ENCODE data around the gene ARL5C. TPM values are rescaled to one million over a fixed set of nuclear protein-coding genes. Genes with fewer than 3 reads are reported as not detected.

The ARL5C gene
- total RNA-seq, 4 donors from 2014 or later, result not detected

DNA sequence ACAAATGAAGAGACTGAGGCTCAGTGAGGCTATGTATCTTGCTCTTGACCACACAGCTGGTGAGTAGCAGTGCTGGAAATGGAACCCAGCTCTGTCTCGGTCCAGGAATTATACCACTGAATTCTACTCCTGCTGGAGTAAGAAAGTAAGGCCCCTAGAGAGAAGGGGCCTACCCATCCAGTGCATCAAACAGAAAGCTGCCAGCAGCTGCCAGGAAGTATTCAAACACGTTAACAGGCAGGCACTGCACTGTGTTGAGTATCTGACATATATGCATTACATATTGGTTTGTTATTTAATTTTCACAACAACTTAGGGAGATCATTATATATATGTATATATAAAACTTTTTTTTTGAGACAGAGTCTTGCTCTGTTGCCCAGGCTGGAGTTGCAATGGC, 4.0 kb downstream of the ARL5C start:
- in situ Hi-C loops (cut with MboI; ENCODE audit: low pct_ligation_motif_present in 1 of 4, low pct_unique_long_range_greater_than_20kb in 1 of 4, low sequenced_read_pairs in 3 of 4) (loop anchor here in 2 of 4 donors (25.0 kb wide), 2 partner anchors 175 to 300 kb away; partner anchors contain the start of genes LASP1 (in 1 of the 2) and RPL23 (in 1 of the 2)), intact Hi-C loops (cut with DNase I; ENCODE audit: low total_unique reads) (no loop called here)
- 64% methylated on average over 2 of the region's 2 CpGs; no CpG with 5 or more reads in 1 of the 2 donors for WGBS, 2 donors (ENCODE audit: low coverage in 1 of 2)
- no peak overlapping the region for H3K27ac ChIP-seq
- H3K9me3 ChIP-seq, result no peaks in the 10 kb centered on the region
- H3K4me3 ChIP-seq, result no peak overlapping the region
- peaks cover 8% of the 10 kb centered on the region for H3K27me3 ChIP-seq
- H3K36me3 ChIP-seq, result no peaks in the 10 kb centered on the region
- TF ChIP-seq, protein P1, sequence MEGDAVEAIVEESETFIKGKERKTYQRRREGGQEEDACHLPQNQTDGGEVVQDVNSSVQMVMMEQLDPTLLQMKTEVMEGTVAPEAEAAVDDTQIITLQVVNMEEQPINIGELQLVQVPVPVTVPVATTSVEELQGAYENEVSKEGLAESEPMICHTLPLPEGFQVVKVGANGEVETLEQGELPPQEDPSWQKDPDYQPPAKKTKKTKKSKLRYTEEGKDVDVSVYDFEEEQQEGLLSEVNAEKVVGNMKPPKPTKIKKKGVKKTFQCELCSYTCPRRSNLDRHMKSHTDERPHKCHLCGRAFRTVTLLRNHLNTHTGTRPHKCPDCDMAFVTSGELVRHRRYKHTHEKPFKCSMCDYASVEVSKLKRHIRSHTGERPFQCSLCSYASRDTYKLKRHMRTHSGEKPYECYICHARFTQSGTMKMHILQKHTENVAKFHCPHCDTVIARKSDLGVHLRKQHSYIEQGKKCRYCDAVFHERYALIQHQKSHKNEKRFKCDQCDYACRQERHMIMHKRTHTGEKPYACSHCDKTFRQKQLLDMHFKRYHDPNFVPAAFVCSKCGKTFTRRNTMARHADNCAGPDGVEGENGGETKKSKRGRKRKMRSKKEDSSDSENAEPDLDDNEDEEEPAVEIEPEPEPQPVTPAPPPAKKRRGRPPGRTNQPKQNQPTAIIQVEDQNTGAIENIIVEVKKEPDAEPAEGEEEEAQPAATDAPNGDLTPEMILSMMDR (IDR thresholded peaks at IDR 0.05), result no peak
- TF ChIP-seq POLR2A (IDR thresholded peaks at IDR 0.05) (no peak), POLR2AphosphoS5 (IDR thresholded peaks at IDR 0.05) (no peak), EP300 (IDR thresholded peaks at IDR 0.05; ENCODE audit: low read depth) (no peak)
- DNase-seq, result no peak
- H3K4me1 ChIP-seq, result peaks cover 3 to 28% (median 15%) of the 10 kb centered on the region in 4 donors

DNA sequence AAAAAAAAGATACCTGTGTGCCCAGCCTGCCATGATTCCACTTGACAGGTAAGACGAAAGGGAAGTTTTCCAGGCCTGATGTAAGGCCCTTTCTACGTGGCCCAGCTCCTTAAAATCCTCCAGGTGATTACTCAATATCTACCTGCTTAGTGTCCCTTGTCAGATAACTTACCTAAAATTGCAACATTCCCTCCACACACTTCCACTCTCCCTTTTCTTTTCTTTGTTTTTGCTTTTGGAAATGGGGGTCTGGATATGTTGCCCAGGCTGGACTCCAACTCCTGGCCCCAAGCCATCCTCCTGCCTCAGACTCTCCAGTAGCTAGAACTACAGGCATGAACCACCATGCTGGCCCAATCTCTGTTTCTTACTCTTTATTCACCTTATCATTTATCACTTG, 7.3 kb downstream of the ARL5C start:
- in situ Hi-C loops (cut with MboI; ENCODE audit: low pct_ligation_motif_present in 1 of 4, low pct_unique_long_range_greater_than_20kb in 1 of 4, low sequenced_read_pairs in 3 of 4) (loop anchor here in 3 of 4 donors (5.0 to 25.0 kb wide), 4 partner anchors 171 to 296 kb away; partner anchors contain the start of genes LASP1 (in 1 of the 3) and RPL23 (in 1 of the 3)), intact Hi-C loops (cut with DNase I; ENCODE audit: low total_unique reads) (no loop called here)
- no peaks in the 10 kb centered on the region for H3K36me3 ChIP-seq
- H3K27ac ChIP-seq, result no peak overlapping the region
- 91 to 95% methylated on average over 2 of the region's 2 CpGs for WGBS, 2 donors (ENCODE audit: low coverage in 1 of 2)
- no peaks in the 10 kb centered on the region for H3K9me3 ChIP-seq
- H3K4me1 ChIP-seq, result no peaks in the 10 kb centered on the region
- TF ChIP-seq POLR2A (IDR thresholded peaks at IDR 0.05) (no peak), EP300 (IDR thresholded peaks at IDR 0.05; ENCODE audit: low read depth) (no peak), POLR2AphosphoS5 (IDR thresholded peaks at IDR 0.05) (no peak)
- TF ChIP-seq, protein P1 (IDR thresholded peaks at IDR 0.05), result no peak
- no peak overlapping the region for H3K4me3 ChIP-seq
- no peaks in the 10 kb centered on the region for H3K27me3 ChIP-seq
- no peak for DNase-seq

DNA sequence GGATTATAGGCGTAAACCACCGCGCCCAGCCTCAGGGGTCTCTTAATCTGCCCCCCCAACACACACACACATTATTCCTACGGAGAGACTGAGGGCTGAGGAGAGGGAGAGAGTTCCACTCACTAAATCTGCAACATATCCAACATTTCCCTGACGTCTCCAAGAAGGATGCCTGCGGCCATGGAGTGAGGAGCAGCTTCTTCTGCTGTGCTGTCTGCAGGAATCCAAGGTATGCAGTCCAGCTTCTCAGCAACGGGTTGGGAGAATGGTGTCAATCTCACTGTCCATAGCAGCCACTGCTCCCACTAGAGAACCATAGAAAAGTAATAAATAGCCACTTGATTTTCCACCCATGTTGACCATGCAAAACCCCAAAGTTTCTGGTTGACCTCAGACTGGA, 9.5 kb downstream of the ARL5C start:
- peaks cover 8 to 20% (median 16%) of the 10 kb centered on the region in 4 donors for H3K4me1 ChIP-seq
- no peaks in the 10 kb centered on the region for H3K36me3 ChIP-seq
- intact Hi-C loops (cut with DNase I; ENCODE audit: low total_unique reads) (no loop called here), in situ Hi-C loops (cut with MboI; ENCODE audit: low pct_ligation_motif_present in 1 of 4, low pct_unique_long_range_greater_than_20kb in 1 of 4, low sequenced_read_pairs in 3 of 4) (loop anchor here in 3 of 4 donors (5.0 to 25.0 kb wide), 4 partner anchors 169 to 294 kb away; partner anchors contain the start of genes LASP1 (in 1 of the 3) and RPL23 (in 1 of the 3))
- no peak for DNase-seq
- no peak overlapping the region for H3K27ac ChIP-seq
- H3K27me3 ChIP-seq, result peaks cover 5% of the 10 kb centered on the region
- TF ChIP-seq POLR2AphosphoS5 (IDR thresholded peaks at IDR 0.05), result no peak
- TF ChIP-seq EP300 (IDR thresholded peaks at IDR 0.05; ENCODE audit: low read depth), result no peak
- no peak for TF ChIP-seq POLR2A (IDR thresholded peaks at IDR 0.05)
- TF ChIP-seq, protein P1 (IDR thresholded peaks at IDR 0.05), result no peak
- no peak overlapping the region for H3K4me3 ChIP-seq
- H3K9me3 ChIP-seq, result no peaks in the 10 kb centered on the region
- 40 to 70% methylated on average over 2 to 7 of the region's 7 CpGs for WGBS, 2 donors (ENCODE audit: low coverage in 1 of 2)

DNA sequence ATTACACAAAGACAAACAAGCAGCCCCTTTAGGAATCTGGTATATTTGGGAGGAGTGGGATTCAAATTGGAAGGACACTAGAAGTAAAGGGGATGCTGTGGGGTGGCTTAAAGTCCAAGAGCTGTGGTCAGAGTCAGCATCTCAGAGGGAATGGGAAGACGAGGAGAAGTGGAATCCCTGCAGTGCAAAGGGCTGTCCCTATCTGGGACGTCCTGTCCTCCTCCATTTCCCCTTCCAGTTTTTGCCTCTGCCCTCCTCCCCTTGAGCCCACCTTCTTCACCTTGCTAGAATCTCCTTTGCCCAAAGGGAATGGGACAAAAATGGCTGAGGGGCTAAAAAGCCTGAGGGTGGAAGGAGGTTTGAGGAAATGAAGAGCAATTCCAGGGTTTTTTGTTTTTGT, 10.3 kb downstream of the ARL5C start:
- H3K4me1 ChIP-seq, result peaks cover 8 to 26% (median 22%) of the 10 kb centered on the region in 4 donors
- 25 to 43% methylated on average over 2 of the region's 2 CpGs for WGBS, 2 donors (ENCODE audit: low coverage in 1 of 2)
- no peak overlapping the region for H3K4me3 ChIP-seq
- DNase-seq, result no peak
- in situ Hi-C loops (cut with MboI; ENCODE audit: low pct_ligation_motif_present in 1 of 4, low pct_unique_long_range_greater_than_20kb in 1 of 4, low sequenced_read_pairs in 3 of 4), result loop anchor here in 3 of 4 donors (5.0 to 25.0 kb wide), 4 partner anchors 168 to 293 kb away; partner anchors contain the start of genes LASP1 (in 1 of the 3) and RPL23 (in 1 of the 3)
- H3K9me3 ChIP-seq, result no peaks in the 10 kb centered on the region
- intact Hi-C loops (cut with DNase I; ENCODE audit: low total_unique reads), result loop anchor here (2.0 kb wide), 1 partner anchor 173 kb away; no protein-coding TSS in a partner anchor
- peaks cover 12% of the 10 kb centered on the region for H3K27me3 ChIP-seq
- H3K27ac ChIP-seq, result no peak overlapping the region
- no peak for TF ChIP-seq POLR2A (IDR thresholded peaks at IDR 0.05)
- TF ChIP-seq, protein P1 (IDR thresholded peaks at IDR 0.05), result no peak
- no peak for TF ChIP-seq EP300 (IDR thresholded peaks at IDR 0.05; ENCODE audit: low read depth)
- TF ChIP-seq POLR2AphosphoS5 (IDR thresholded peaks at IDR 0.05), result no peak
- no peaks in the 10 kb centered on the region for H3K36me3 ChIP-seq
